Stimulated activated naive CD8-positive, alpha-beta T cell treated with anti-CD3 and anti-CD28 coated beads, Interleukin-15, Interleukin-2, amounts not matched to agents 100 U/mL and 50 U/mL, for 24 hours (primary cell): ENCODE results near the gene ASIC2.
A peak's percentile ranks its signal among the peaks of the same experiment; 100 is the strongest.
"Not testable (repeated sequence)": the region's sequence is repeated elsewhere in the genome, so short reads cannot be mapped to it uniquely, and the experiment has no call there.

Source experiments
- ATAC-seq: fragments of 150-1000 bp; cut with Tn5 transposase; one replicate; pipeline ENCODE4 v1.10.0; 2021
- DNase-seq: peaks from one replicate; pipeline ENCODE4 v3.0.0; 2021

ASIC2 gene

GRCh38 chr17:32980230-32980629, 312.9 kb downstream of the ASIC2 start:
- DNase-seq (no peak), ATAC-seq (no peak)

- ATAC-seq: no peak
- no peak for DNase-seq
Measured at GRCh38 chr17:32976605-32977004, 316.5 kb downstream of the ASIC2 start.

DNA sequence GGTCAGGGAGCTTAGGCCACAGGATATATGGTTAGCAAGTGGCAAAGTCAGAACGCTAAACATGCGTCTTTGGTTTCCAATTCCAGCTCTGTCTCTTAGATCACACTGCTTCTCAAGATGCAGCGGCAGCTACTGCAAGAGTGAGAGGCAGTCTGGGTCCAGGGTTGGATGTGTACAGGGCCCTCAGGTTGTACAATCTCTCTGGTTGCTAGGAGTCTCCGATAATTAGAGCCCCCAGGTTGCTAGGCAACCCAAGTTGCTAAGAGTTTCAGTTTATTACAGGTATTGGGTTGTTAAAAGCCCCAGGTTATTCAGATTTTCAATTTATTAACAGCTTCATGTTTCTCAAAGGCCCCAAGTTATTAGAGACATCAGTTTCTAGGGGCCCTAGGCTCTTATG, 317.0 kb downstream of the ASIC2 start:
- ATAC-seq: no peak
- DNase-seq: no peak

- DNase-seq (peak; percentile 12), ATAC-seq (peak; percentile 52)
Measured at GRCh38 chr17:32971171-32971570, 321.9 kb downstream of the ASIC2 start.

DNA sequence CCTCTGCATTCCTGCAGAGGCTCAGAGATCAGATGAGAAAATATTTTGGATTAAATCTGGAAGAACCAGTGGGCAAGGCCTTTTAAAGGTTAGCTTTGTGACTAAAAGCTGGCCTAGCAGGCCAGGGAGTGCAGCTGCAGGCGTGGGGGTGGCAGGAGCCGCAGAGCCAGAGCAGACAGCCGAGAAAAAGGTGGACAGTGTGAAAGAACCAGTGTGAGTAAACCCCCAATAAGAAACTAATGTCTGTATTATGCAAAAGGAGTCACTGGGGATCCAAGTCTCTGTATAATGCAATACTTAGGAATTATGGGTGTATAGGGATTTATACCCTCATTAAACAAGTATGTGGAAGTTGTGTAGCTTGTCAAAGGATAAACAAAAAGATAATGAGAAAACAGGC, 322.8 kb downstream of the ASIC2 start:
- ATAC-seq (no peak), DNase-seq (no peak)

GRCh38 chr17:32969231-32969630, 323.9 kb downstream of the ASIC2 start:
- DNase-seq, ATAC-seq: not testable (repeated sequence)

GRCh38 chr17:32964541-32964940, 328.6 kb downstream of the ASIC2 start:
- DNase-seq: no peak
- ATAC-seq: no peak
